ENCODE data around the gene ENG. TPM values are rescaled to one million over a fixed set of nuclear protein-coding genes. Genes with fewer than 3 reads are reported as not detected.
A peak's percentile ranks its signal among the peaks of the same experiment; 100 is the strongest.
"Not testable (repeated sequence)": the region's sequence is repeated elsewhere in the genome, so short reads cannot be mapped to it uniquely, and the experiment has no call there.

Gene ENG
- total RNA-seq, 4 donors from 2014 or later, result 45.6 to 115 (median 51.1) TPM

- TF ChIP-seq POLR2A (IDR thresholded peaks at IDR 0.05), result no peak
- TF ChIP-seq, protein P1, sequence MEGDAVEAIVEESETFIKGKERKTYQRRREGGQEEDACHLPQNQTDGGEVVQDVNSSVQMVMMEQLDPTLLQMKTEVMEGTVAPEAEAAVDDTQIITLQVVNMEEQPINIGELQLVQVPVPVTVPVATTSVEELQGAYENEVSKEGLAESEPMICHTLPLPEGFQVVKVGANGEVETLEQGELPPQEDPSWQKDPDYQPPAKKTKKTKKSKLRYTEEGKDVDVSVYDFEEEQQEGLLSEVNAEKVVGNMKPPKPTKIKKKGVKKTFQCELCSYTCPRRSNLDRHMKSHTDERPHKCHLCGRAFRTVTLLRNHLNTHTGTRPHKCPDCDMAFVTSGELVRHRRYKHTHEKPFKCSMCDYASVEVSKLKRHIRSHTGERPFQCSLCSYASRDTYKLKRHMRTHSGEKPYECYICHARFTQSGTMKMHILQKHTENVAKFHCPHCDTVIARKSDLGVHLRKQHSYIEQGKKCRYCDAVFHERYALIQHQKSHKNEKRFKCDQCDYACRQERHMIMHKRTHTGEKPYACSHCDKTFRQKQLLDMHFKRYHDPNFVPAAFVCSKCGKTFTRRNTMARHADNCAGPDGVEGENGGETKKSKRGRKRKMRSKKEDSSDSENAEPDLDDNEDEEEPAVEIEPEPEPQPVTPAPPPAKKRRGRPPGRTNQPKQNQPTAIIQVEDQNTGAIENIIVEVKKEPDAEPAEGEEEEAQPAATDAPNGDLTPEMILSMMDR (IDR thresholded peaks at IDR 0.05), result no peak
- WGBS, 2 donors, result 93% methylated on average over 17 of the region's 20 CpGs
Measured at GRCh38 chr9:127872369-127873222, 18.1 kb upstream of the ENG start.

DNA sequence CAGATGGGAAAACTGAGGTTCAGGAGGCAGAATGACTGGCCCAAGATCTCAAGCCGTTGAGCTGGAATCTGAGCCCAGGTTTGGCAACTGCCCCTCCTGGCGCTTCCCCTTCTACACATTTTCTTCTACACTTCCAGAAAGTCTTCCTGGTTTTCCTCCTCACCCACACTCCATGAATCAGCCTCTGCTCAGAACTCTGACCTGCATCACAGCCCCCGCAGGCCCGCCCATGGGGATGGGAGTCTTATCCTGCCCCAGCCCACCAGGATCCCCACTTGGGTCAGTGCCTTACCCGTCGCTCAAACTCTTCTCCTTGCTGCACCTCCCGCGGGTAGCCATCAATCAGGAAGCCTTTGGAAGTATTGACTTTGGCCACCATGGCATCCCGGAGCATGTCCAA is 17.1 kb upstream of the ENG start:
- intact Hi-C loops (cut with DNase I), result loop anchor here (5.0 kb wide), 1 partner anchor 134 kb away; the partner anchor contains the start of gene TOR2A
- Histone ChIP-seq H3K36me3 (peaks cover 0 to 20% of the 10 kb centered on the region in 2 donors), H3K27ac (no peak overlapping the region), H3K27me3 (no peaks in the 10 kb centered on the region), H3K4me1 (peaks cover 32 to 33% of the 10 kb centered on the region in 2 donors), H3K9me3 (no peaks in the 10 kb centered on the region), H3K4me3 (replicated peaks in 1 of 3) (no peak overlapping the region)
- 86 to 89% methylated on average over 9 of the region's 9 CpGs for WGBS, 2 donors
- TF ChIP-seq, protein P1 (IDR thresholded peaks at IDR 0.05), result no peak
- TF ChIP-seq POLR2A (IDR thresholded peaks at IDR 0.05), result no peak
- DNase-seq, result no peak

More at GRCh38 chr9:127872369-127873222, 18.1 kb upstream of the ENG start:
- no peak overlapping the region for H3K27ac ChIP-seq
- peaks cover 36 to 39% of the 10 kb centered on the region in 2 donors for H3K4me1 ChIP-seq
- no peaks in the 10 kb centered on the region for H3K9me3 ChIP-seq
- DNase-seq, result no peak
- no peaks in the 10 kb centered on the region for H3K27me3 ChIP-seq
- H3K36me3 ChIP-seq, result peaks cover 0 to 17% of the 10 kb centered on the region in 2 donors
- H3K4me3 ChIP-seq (replicated peaks in 1 of 3), result no peak overlapping the region
- intact Hi-C loops (cut with DNase I), result loop anchor here (5.0 kb wide), 1 partner anchor 135 kb away; the partner anchor contains the start of gene TOR2A

- DNase-seq, result no peak
- intact Hi-C loops (cut with DNase I), result loop anchor here (5.0 kb wide), 1 partner anchor 134 kb away; the partner anchor contains the start of gene TOR2A
- no peak for TF ChIP-seq POLR2A (IDR thresholded peaks at IDR 0.05)
- TF ChIP-seq, protein P1 (IDR thresholded peaks at IDR 0.05), result no peak
- H3K4me1 ChIP-seq, result peaks cover 25 to 27% of the 10 kb centered on the region in 2 donors
- peaks cover 0 to 20% of the 10 kb centered on the region in 2 donors for H3K36me3 ChIP-seq
- no peaks in the 10 kb centered on the region for H3K9me3 ChIP-seq
- no peak overlapping the region for H3K4me3 ChIP-seq (replicated peaks in 1 of 3)
- no peaks in the 10 kb centered on the region for H3K27me3 ChIP-seq
- 86 to 89% methylated on average over 11 to 12 of the region's 12 CpGs for WGBS, 2 donors
- H3K27ac ChIP-seq, result no peak overlapping the region
Measured at GRCh38 chr9:127870887-127871286, 16.4 kb upstream of the ENG start.

DNA sequence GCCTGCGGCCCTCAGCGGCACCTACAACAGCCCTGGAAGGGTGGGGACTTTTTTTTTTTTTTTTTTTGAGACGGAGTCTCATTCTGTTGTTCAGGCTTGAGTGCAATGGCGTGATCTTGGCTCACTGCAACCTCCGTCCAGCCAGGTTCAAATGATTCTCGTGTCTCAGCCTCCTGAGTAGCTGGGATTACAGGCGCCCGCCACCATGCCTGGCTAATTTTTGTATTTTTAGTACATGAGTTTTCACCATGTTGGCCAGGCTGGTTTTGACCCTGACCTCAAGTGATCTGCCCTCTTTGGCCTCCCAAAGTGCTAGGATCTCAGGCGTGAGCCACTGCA is 15.7 kb upstream of the ENG start:
- intact Hi-C loops (cut with DNase I), result loop anchor here (5.0 kb wide), 1 partner anchor 133 kb away; the partner anchor contains the start of gene TOR2A
- not testable (repeated sequence) for DNase-seq; H3K4me3 ChIP-seq (replicated peaks in 1 of 3); H3K27me3 ChIP-seq; H3K9me3 ChIP-seq; H3K27ac ChIP-seq
- 71 to 75% methylated on average over 9 of the region's 9 CpGs for WGBS, 2 donors
- TF ChIP-seq, protein P1 (IDR thresholded peaks at IDR 0.05), result peak in 1 of 6 experiments; percentile 19
- H3K4me1 ChIP-seq, result peaks cover 22 to 24% of the 10 kb centered on the region in 2 donors
- H3K36me3 ChIP-seq, result peaks cover 0 to 20% of the 10 kb centered on the region in 2 donors
